ENCODE data around the gene CLTCL1. TPM values are rescaled to one million over a fixed set of nuclear protein-coding genes. Genes with fewer than 3 reads are reported as not detected.
A peak's percentile ranks its signal among the peaks of the same experiment; 100 is the strongest.

CLTCL1 gene
- total RNA-seq, 1 donor from 2014 or later = 5.4 TPM

- TF ChIP-seq POLR2AphosphoS5 (IDR thresholded peaks at IDR 0.05; ENCODE audit: insufficient read depth in 1 of 2, low read depth in 1 of 2) = peak in 1 of 2 donors; percentile 76
- TF ChIP-seq POLR2A (IDR thresholded peaks at IDR 0.05) = peak in 1 of 2 donors; percentile 64
- TF ChIP-seq CTCF (IDR thresholded peaks at IDR 0.05) = no peak
- intact Hi-C loops (cut with DNase I) = no loop called here
- Histone ChIP-seq H3K36me3 (no peaks in the 10 kb centered on the region), H3K4me3 (peak within 1 kb of the TSS; percentile 72 to 92), H3K4me1 (peaks cover 45% of the 10 kb centered on the region), H3K9me3 (no peaks in the 10 kb centered on the region), H3K27ac (peak within 1 kb of the TSS; percentile 79), H3K27me3 (no peaks in the 10 kb centered on the region)
- no peak for DNase-seq (ENCODE audit: extremely low spot score in 2 of 2)
Measured at GRCh38 chr22:19178657-19179496, 112.6 kb downstream of the CLTCL1 start, which contains the start of gene SLC25A1. Gene SLC25A1 (minus strand): TSS chr22:19178736. CDS start chr22:19178673, 63 bp downstream.

- intact Hi-C loops (cut with DNase I) = no loop called here
- Histone ChIP-seq H3K36me3 (no peaks in the 10 kb centered on the region), H3K27ac (peak overlapping the region; percentile 71), H3K4me1 (peaks cover 52% of the 10 kb centered on the region), H3K4me3 (peak overlapping the region; percentile 72 to 92), H3K9me3 (no peaks in the 10 kb centered on the region), H3K27me3 (no peaks in the 10 kb centered on the region)
- TF ChIP-seq POLR2AphosphoS5 (IDR thresholded peaks at IDR 0.05; ENCODE audit: insufficient read depth in 1 of 2, low read depth in 1 of 2) (no peak), POLR2A (IDR thresholded peaks at IDR 0.05) (no peak), CTCF (IDR thresholded peaks at IDR 0.05) (no peak)
- DNase-seq (ENCODE audit: extremely low spot score in 2 of 2) = no peak
Measured at GRCh38 chr22:19178065-19178656, 113.4 kb downstream of the CLTCL1 start.

GRCh38 chr22:19177164-19178064, 114.1 kb downstream of the CLTCL1 start:
- Histone ChIP-seq H3K4me1 (peaks cover 59% of the 10 kb centered on the region), H3K36me3 (no peaks in the 10 kb centered on the region), H3K27me3 (no peaks in the 10 kb centered on the region), H3K9me3 (no peaks in the 10 kb centered on the region), H3K4me3 (peak overlapping the region; percentile 72 to 92), H3K27ac (peak overlapping the region; percentile 71)
- TF ChIP-seq POLR2AphosphoS5 (IDR thresholded peaks at IDR 0.05; ENCODE audit: insufficient read depth in 1 of 2, low read depth in 1 of 2) = no peak
- no peak for TF ChIP-seq CTCF (IDR thresholded peaks at IDR 0.05)
- TF ChIP-seq POLR2A (IDR thresholded peaks at IDR 0.05) = no peak
- DNase-seq (ENCODE audit: extremely low spot score in 2 of 2) = no peak
- intact Hi-C loops (cut with DNase I) = no loop called here

- Histone ChIP-seq H3K27ac (no peak overlapping the region), H3K27me3 (no peaks in the 10 kb centered on the region), H3K36me3 (no peaks in the 10 kb centered on the region), H3K4me1 (peaks cover 64% of the 10 kb centered on the region), H3K9me3 (no peaks in the 10 kb centered on the region), H3K4me3 (no peak overlapping the region)
- no peak for DNase-seq (ENCODE audit: extremely low spot score in 2 of 2)
- intact Hi-C loops (cut with DNase I) = no loop called here
- TF ChIP-seq POLR2A (IDR thresholded peaks at IDR 0.05) (no peak), POLR2AphosphoS5 (IDR thresholded peaks at IDR 0.05; ENCODE audit: insufficient read depth in 1 of 2, low read depth in 1 of 2) (no peak), CTCF (IDR thresholded peaks at IDR 0.05) (no peak)
Measured at GRCh38 chr22:19176732-19177131, 114.8 kb downstream of the CLTCL1 start.
